Neural cell (in vitro differentiated cells): ENCODE results near the gene SAP30L. TPM values are rescaled to one million over a fixed set of nuclear protein-coding genes. Genes with fewer than 3 reads are reported as not detected.

ENCODE experiments used
- H2AFZ ChIP-seq: fragments of 200-600, 300-800 bp; sonication (generic), shearing (Covaris generic); 2 replicates; pipeline ENCODE4 v1.6.0; 2014; ENCODE audit warnings: low read depth, mild to moderate bottlenecking, antibody characterized with exemption, low read length, moderate library complexity
- H3F3A ChIP-seq: fragments of 200-600 bp; shearing (Covaris generic); 2 replicates; pipeline ENCODE4 v1.6.1; 2016; ENCODE audit warnings: mild to moderate bottlenecking, moderate library complexity, mixed read lengths, antibody characterized with exemption, low read length; ENCODE audit not compliant: insufficient read depth, poor library complexity, severe bottlenecking
- H3K27ac ChIP-seq: fragments of 200-600, 300-800 bp; sonication (generic), shearing (Covaris generic); 2 replicates; pipeline ENCODE4 v1.5.1; 2014; ENCODE audit warnings: mild to moderate bottlenecking, low read length, moderate library complexity
- H3K27me3 ChIP-seq: fragments of 300-800, 200-600 bp; sonication (generic), shearing (Covaris generic); 2 replicates; pipeline ENCODE4 v1.6.0; 2014; ENCODE audit warnings: mild to moderate bottlenecking, low read depth, low read length, moderate library complexity; ENCODE audit not compliant: insufficient read depth
- H3K36me3 ChIP-seq: fragments of 300-800, 200-600 bp; sonication (generic), shearing (Covaris generic); 2 replicates; pipeline ENCODE4 v1.5.1; 2014; ENCODE audit warnings: mild to moderate bottlenecking, antibody characterized with exemption, low read length, moderate library complexity; ENCODE audit not compliant: insufficient read depth
- H3K4me2 ChIP-seq: fragments of 300-800, 200-600 bp; sonication (generic), shearing (Covaris generic); 2 replicates; pipeline ENCODE4 v1.6.0; 2014; ENCODE audit warnings: mild to moderate bottlenecking, low read length
- H3K4me3 ChIP-seq: fragments of 300-800, 200-600 bp; sonication (generic), shearing (Covaris generic); 2 replicates; pipeline ENCODE4 v1.5.1; 2014; ENCODE audit warnings: mild to moderate bottlenecking, low read length, moderate library complexity
- H3K79me2 ChIP-seq: fragments of 200-600 bp; shearing (Covaris generic); replicated peaks from 2 replicates; pipeline ENCODE4 v1.6.0; 2014; ENCODE audit warnings: mild to moderate bottlenecking, low read length, moderate library complexity; ENCODE audit not compliant: insufficient read depth
- H3K9ac ChIP-seq: fragments of 300-800, 200-600 bp; sonication (generic), shearing (Covaris generic); 2 replicates; pipeline ENCODE4 v1.6.1; 2016; ENCODE audit warnings: mild to moderate bottlenecking, low read length, mixed read lengths
- H3K9me2 ChIP-seq: fragments of 200-600 bp; shearing (Covaris generic); 2 replicates; pipeline ENCODE4 v1.6.1; 2016; ENCODE audit warnings: mild to moderate bottlenecking, low read length, mixed read lengths; ENCODE audit not compliant: insufficient read depth
- H3K9me3 ChIP-seq: fragments of 200-600, 300-800 bp; sonication (generic), shearing (Covaris generic); 2 replicates; pipeline ENCODE4 v1.6.1; 2016; ENCODE audit warnings: mild to moderate bottlenecking, mixed run types, low read length, moderate library complexity, mixed read lengths
- H4K20me1 ChIP-seq: fragments of 200-600 bp; shearing (Covaris generic); 2 replicates; pipeline ENCODE4 v1.6.1; 2016; ENCODE audit warnings: mild to moderate bottlenecking, mixed run types; ENCODE audit not compliant: insufficient read depth
- EP300 ChIP-seq: fragments of 450-650 bp; conservative IDR thresholded peaks from 2 replicates; pipeline ENCODE4 v1.6.1; 2014; ENCODE audit warnings: antibody characterized with exemption, mild to moderate bottlenecking, moderate library complexity; ENCODE audit not compliant: poor library complexity, severe bottlenecking
- EZH2 ChIP-seq: fragments of 200-600, 300-800 bp; shearing (Covaris generic), sonication (generic); IDR thresholded peaks from 2 replicates; pipeline ENCODE4 v1.6.1; 2014; ENCODE audit warnings: antibody characterized with exemption, low read length, borderline replicate concordance, mild to moderate bottlenecking; ENCODE audit not compliant: insufficient read depth, poor library complexity, severe bottlenecking
- MXI1 ChIP-seq: fragments of 450-650 bp; conservative IDR thresholded peaks from 2 replicates; pipeline ENCODE4 v1.6.1; 2014; ENCODE audit warnings: antibody characterized with exemption, mild to moderate bottlenecking; ENCODE audit not compliant: poor library complexity, severe bottlenecking
- POLR2AphosphoS5 ChIP-seq: IDR thresholded peaks from 2 replicates; pipeline ENCODE4 v1.6.1; 2012
- RAD21 ChIP-seq: fragments of 450-650 bp; conservative IDR thresholded peaks from 2 replicates; pipeline ENCODE4 v1.6.1; 2014; ENCODE audit warnings: antibody characterized with exemption, mild to moderate bottlenecking, moderate library complexity
- SMC3 ChIP-seq: fragments of 450-650 bp; conservative IDR thresholded peaks from 2 replicates; pipeline ENCODE4 v1.6.1; 2014; ENCODE audit warnings: antibody characterized with exemption, mild to moderate bottlenecking, moderate library complexity; ENCODE audit not compliant: poor library complexity
- TAF1 ChIP-seq: IDR thresholded peaks from 2 replicates; pipeline ENCODE4 v1.6.1; 2012; ENCODE audit warnings: low read depth
- polyA plus RNA-seq: library from polyadenylated mRNA; depleted of rRNA; stranded (reverse); fragments of >200 nt; gene quantifications from 2 replicates; pipeline ENCODE4 v1.2.3, GENCODE V29; 2014
- TF ChIP-seq, protein P1 (sequence below): fragments of 450-650 bp; IDR thresholded peaks from 2 replicates; pipeline ENCODE4 v1.5.1; 2014; ENCODE audit warnings: antibody characterized with exemption, mild to moderate bottlenecking, moderate library complexity; ENCODE audit not compliant: poor library complexity, severe bottlenecking
- TF ChIP-seq, protein P2 (sequence below): IDR thresholded peaks from 2 replicates; pipeline ENCODE4 v1.6.1; 2012; ENCODE audit warnings: borderline replicate concordance

Gene SAP30L
- polyA plus RNA-seq, 1 donor from 2014 or later = 18.5 TPM

DNA sequence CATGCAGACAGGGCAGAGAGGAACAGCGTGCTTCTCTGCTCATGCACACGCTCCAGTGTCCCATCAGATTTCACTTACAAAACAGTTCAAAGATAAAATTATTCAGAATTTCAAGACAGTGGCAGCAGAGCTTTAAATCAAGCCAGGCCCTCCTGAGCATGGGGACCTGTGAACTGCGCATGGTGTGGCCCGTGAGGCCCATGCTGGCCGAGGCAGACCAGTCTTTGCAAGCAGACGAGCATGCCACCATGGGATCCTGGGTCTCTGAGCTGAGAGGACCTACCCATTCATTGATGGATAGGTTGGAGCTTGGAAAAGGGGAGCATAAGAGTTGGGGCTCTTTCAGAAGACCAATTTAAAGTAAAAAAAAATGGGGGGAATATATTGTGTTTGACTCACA lies 35.0 kb upstream of the SAP30L start:
- Histone ChIP-seq H3K9ac (no peak overlapping the region), H3K27ac (no peak overlapping the region), H2AFZ (no peak overlapping the region), H3K79me2 (no peaks in the 10 kb centered on the region), H3K36me3 (peaks cover 3% of the 10 kb centered on the region), H3K9me2 (no peaks in the 10 kb centered on the region), H3K9me3 (no peaks in the 10 kb centered on the region), H3K27me3 (no peaks in the 10 kb centered on the region), H4K20me1 (no peaks in the 10 kb centered on the region), H3K4me3 (no peak overlapping the region), H3F3A (no peaks in the 10 kb centered on the region), H3K4me2 (no peak overlapping the region)
- TF ChIP-seq MXI1 = no peak
- TF ChIP-seq RAD21 = no peak
- no peak for TF ChIP-seq EZH2
- TF ChIP-seq POLR2AphosphoS5 = no peak
- no peak for TF ChIP-seq EP300
- no peak for TF ChIP-seq SMC3

DNA sequence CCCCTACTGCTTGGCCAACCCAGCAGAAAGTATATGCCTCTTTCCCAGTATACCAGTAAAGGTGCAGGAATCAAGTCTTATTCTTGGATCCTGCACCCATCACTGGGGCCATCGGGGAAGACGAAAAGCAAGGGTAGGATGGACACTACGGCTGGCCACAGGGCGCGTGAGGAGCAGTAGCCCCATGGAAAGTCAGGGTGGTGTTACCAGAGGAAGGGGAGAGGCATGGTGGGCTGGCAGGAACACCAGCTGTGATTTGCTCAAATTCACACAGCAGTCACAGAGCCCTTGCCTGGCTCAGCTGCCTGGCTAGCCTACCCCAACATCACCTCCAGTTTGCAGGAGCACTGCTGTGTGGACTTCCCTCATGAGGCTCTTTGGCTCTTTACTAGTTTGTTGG lies 34.5 kb upstream of the SAP30L start:
- Histone ChIP-seq H4K20me1 (no peaks in the 10 kb centered on the region), H3K36me3 (peaks cover 3% of the 10 kb centered on the region), H3K9me3 (no peaks in the 10 kb centered on the region), H3K4me2 (no peak overlapping the region), H3K9me2 (no peaks in the 10 kb centered on the region), H3F3A (no peaks in the 10 kb centered on the region), H3K4me3 (no peak overlapping the region), H3K9ac (no peak overlapping the region), H3K27me3 (no peaks in the 10 kb centered on the region), H2AFZ (no peak overlapping the region), H3K27ac (no peak overlapping the region), H3K79me2 (no peaks in the 10 kb centered on the region)
- no peak for TF ChIP-seq SMC3
- no peak for TF ChIP-seq MXI1
- TF ChIP-seq, protein P1, sequence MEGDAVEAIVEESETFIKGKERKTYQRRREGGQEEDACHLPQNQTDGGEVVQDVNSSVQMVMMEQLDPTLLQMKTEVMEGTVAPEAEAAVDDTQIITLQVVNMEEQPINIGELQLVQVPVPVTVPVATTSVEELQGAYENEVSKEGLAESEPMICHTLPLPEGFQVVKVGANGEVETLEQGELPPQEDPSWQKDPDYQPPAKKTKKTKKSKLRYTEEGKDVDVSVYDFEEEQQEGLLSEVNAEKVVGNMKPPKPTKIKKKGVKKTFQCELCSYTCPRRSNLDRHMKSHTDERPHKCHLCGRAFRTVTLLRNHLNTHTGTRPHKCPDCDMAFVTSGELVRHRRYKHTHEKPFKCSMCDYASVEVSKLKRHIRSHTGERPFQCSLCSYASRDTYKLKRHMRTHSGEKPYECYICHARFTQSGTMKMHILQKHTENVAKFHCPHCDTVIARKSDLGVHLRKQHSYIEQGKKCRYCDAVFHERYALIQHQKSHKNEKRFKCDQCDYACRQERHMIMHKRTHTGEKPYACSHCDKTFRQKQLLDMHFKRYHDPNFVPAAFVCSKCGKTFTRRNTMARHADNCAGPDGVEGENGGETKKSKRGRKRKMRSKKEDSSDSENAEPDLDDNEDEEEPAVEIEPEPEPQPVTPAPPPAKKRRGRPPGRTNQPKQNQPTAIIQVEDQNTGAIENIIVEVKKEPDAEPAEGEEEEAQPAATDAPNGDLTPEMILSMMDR = no peak
- TF ChIP-seq EZH2 = no peak
- no peak for TF ChIP-seq RAD21
- TF ChIP-seq, protein P2, sequence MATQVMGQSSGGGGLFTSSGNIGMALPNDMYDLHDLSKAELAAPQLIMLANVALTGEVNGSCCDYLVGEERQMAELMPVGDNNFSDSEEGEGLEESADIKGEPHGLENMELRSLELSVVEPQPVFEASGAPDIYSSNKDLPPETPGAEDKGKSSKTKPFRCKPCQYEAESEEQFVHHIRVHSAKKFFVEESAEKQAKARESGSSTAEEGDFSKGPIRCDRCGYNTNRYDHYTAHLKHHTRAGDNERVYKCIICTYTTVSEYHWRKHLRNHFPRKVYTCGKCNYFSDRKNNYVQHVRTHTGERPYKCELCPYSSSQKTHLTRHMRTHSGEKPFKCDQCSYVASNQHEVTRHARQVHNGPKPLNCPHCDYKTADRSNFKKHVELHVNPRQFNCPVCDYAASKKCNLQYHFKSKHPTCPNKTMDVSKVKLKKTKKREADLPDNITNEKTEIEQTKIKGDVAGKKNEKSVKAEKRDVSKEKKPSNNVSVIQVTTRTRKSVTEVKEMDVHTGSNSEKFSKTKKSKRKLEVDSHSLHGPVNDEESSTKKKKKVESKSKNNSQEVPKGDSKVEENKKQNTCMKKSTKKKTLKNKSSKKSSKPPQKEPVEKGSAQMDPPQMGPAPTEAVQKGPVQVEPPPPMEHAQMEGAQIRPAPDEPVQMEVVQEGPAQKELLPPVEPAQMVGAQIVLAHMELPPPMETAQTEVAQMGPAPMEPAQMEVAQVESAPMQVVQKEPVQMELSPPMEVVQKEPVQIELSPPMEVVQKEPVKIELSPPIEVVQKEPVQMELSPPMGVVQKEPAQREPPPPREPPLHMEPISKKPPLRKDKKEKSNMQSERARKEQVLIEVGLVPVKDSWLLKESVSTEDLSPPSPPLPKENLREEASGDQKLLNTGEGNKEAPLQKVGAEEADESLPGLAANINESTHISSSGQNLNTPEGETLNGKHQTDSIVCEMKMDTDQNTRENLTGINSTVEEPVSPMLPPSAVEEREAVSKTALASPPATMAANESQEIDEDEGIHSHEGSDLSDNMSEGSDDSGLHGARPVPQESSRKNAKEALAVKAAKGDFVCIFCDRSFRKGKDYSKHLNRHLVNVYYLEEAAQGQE = no peak
- TF ChIP-seq TAF1 = no peak
- no peak for TF ChIP-seq POLR2AphosphoS5
- no peak for TF ChIP-seq EP300
